Naive B cell (primary cell): ENCODE measurements around the gene CAMTA1. TPM values are rescaled to one million over a fixed set of nuclear protein-coding genes. Genes with fewer than 3 reads are reported as not detected.

Experiments
- ATAC-seq, 2 donors: fragments of 150-1000 bp; cut with Tn5 transposase; 2 replicates each; pipeline ENCODE4 v1.10.0; 2021; ENCODE audit warnings: low read depth in 2 of 2, mild to moderate bottlenecking in 2 of 2, moderate library complexity in 2 of 2
- DNase-seq: peaks from one replicate; pipeline ENCODE4 v3.0.0; 2022
- H3K27ac Mint-ChIP-seq, 6 donors: one replicate each; pipeline ENCODE4 v1.8.0; 2020 to 2022; ENCODE audit warnings: mild to moderate bottlenecking in 6 of 6, mixed read lengths in 6 of 6, moderate library complexity in 5 of 6, inconsistent platforms in 2 of 6
- H3K27me3 Mint-ChIP-seq, 3 donors: one replicate each; pipeline ENCODE4 v1.8.0; 2021 to 2022; ENCODE audit warnings: mixed read lengths in 3 of 3, mild to moderate bottlenecking in 1 of 3
- H3K36me3 Mint-ChIP-seq, 2 donors: one replicate each; pipeline ENCODE4 v1.8.0; 2020 to 2022; ENCODE audit warnings: mixed read lengths in 2 of 2, inconsistent platforms in 1 of 2, mild to moderate bottlenecking in 1 of 2
- H3K4me1 Mint-ChIP-seq, 3 donors: one replicate each; pipeline ENCODE4 v1.8.0; 2020 to 2022; ENCODE audit warnings: mixed read lengths in 3 of 3, inconsistent platforms in 1 of 3, mild to moderate bottlenecking in 1 of 3, moderate library complexity in 1 of 3
- H3K4me3 Mint-ChIP-seq, 8 donors: one replicate each; pipeline ENCODE4 v1.8.0; 2020 to 2022; ENCODE audit warnings: mild to moderate bottlenecking in 8 of 8, mixed read lengths in 8 of 8, moderate library complexity in 8 of 8, inconsistent platforms in 2 of 8
- H3K9me3 Mint-ChIP-seq, 7 donors: one replicate each; pipeline ENCODE4 v1.8.0; 2020 to 2022; ENCODE audit warnings: mixed read lengths in 7 of 7, mild to moderate bottlenecking in 5 of 7, inconsistent platforms in 2 of 7, moderate library complexity in 1 of 7
- polyA plus RNA-seq, 6 donors: library from polyadenylated mRNA; unstranded; fragments of 300-500 nt; fragmentation: Illumina TruSeq; gene quantifications; one replicate each; pipeline ENCODE4 v1.2.3, GENCODE V29; 2021; ENCODE audit warnings: low read depth in 6 of 6

Gene CAMTA1
- polyA plus RNA-seq, 6 donors from 2014 or later: 75.4 to 140 (median 88.8) TPM

DNA sequence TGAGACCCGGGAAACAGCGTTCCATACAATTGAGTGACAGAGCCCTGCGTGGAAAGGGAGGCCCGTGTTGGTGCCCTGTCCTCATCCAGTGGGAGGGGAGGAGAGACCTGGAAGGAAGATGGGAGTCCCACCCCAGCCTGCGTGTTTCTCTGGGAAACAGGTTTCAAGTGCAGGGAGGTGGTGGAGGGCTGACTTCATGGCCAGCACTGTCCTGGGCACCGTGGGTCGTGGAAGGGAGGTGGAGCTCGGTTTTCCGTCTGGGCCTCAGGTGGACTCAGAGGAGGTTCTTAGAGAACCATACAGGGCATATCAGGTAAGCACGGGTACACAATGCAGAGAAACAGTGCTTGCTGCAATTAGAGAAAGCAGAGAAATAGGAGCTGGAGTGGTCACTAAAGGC is 222.6 kb downstream of the CAMTA1 start:
- DNase-seq (no peak), ATAC-seq (no peak)
- Mint-ChIP-seq H3K27me3 (peaks cover 0 to 38% (median 17%) of the 10 kb centered on the region in 3 donors), H3K27ac (no peak overlapping the region), H3K4me3 (no peak overlapping the region), H3K9me3 (no peaks in the 10 kb centered on the region), H3K36me3 (no peaks in the 10 kb centered on the region), H3K4me1 (no peaks in the 10 kb centered on the region)

DNA sequence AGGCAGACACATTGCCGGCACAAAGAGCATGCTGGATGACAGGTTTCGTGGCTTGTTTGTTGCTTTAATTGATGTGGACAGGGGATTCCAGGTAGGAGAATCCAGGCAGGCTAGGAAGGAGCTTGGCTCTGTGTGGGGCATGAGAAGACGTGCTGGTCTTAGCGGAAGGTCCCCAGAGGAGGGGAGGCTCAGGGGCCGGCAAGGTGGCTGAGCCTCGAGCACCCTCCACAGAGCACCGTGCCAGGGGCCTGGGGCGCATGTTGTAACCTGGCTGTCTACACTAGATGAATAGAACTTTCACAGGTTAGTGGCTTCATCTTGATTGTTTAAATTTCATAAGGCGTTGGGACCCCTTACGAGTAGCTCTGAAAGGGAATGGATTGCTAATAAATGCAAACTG is 223.1 kb downstream of the CAMTA1 start:
- no peaks in the 10 kb centered on the region for H3K4me1 Mint-ChIP-seq
- peaks cover 0 to 39% (median 16%) of the 10 kb centered on the region in 3 donors for H3K27me3 Mint-ChIP-seq
- H3K4me3 Mint-ChIP-seq: no peak overlapping the region
- H3K9me3 Mint-ChIP-seq: no peaks in the 10 kb centered on the region
- ATAC-seq (no peak), DNase-seq (no peak)
- H3K36me3 Mint-ChIP-seq: no peaks in the 10 kb centered on the region
- no peak overlapping the region for H3K27ac Mint-ChIP-seq

DNA sequence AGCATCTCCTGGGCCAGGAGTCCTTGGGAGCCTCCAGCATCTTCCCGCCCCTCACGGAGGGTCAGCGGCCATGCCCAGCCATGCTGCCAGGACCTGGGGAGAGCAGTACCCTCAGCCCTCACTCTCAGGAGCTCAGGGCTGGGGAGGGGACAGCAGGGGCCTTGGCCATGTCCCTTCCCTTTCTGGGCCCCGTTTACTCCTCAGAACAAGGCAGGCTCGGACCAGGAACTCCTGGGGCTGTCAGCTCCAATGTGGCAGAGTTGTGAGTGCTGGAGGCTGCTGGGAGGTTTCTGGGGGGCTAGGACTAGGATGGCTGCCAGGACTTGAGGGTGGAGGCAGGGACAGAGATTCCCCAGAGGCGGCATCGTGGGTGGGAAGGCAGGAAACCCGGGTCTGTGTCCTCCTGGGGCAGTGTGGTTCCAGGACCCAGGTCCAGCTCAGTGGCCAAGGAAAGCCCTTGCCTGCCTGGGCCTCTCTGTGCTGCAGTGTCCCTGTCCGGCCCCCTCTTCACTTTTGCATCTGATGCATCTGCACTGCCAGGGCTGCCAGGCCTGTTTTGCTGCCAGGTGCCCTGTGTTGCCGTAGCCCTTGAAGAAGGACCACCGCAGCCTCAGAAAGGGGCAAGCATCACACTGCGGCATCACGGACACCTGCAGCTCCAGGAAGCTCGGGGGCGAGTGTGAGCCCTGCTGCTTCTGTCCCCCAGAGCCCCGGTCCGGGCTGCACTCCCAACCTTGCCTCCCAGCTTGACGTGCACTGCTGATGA is 223.9 kb downstream of the CAMTA1 start:
- no peaks in the 10 kb centered on the region for H3K9me3 Mint-ChIP-seq

DNA sequence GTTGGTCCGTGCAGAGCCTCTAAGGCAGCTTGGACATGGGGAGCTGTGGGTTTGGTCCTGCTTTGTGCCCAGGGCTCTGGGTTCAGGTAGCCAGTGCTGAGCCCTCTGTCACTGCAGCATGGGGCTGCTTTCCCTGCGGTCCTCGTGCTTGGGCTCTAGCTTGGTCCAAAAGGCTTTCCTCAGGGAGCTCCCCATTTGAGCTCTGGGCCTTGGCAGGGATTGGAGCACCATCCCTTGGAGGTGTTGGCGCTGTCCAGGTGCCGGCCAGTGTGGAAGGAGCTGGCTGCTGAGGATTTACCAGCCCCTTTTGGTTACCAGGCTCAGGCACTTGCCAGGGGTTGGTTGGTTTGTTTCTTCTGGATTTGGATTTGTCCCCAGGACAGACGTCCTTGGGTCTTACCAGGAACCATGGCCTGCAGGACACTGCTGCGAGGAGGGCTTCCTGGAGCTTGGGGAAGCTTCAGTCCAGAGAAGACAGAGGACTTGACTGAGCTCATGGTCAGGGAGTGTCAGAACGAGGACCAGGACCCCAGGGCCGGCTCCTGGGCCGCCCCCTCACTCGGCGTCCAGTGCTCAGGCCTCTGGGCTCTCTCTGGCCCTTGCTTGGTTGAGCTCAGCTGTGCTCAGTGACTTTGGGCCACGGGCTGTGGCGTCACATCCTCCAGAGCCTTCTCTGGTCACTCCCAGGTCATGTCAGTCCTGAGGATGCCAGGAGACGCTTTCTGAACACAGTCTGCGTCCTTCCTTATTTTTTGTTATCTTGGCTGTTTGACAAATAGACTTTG is 224.7 kb downstream of the CAMTA1 start:
- Mint-ChIP-seq H3K9me3 (no peaks in the 10 kb centered on the region), H3K4me1 (no peaks in the 10 kb centered on the region), H3K27ac (no peak overlapping the region)

More for the DNA sequence above, 223.9 kb downstream of the CAMTA1 start:
- no peak overlapping the region for H3K27ac Mint-ChIP-seq
- no peaks in the 10 kb centered on the region for H3K4me1 Mint-ChIP-seq
- no peaks in the 10 kb centered on the region for H3K36me3 Mint-ChIP-seq
- no peak for DNase-seq
- no peak for ATAC-seq
- peaks cover 0 to 39% (median 12%) of the 10 kb centered on the region in 3 donors for H3K27me3 Mint-ChIP-seq
- H3K4me3 Mint-ChIP-seq: no peak overlapping the region

DNA sequence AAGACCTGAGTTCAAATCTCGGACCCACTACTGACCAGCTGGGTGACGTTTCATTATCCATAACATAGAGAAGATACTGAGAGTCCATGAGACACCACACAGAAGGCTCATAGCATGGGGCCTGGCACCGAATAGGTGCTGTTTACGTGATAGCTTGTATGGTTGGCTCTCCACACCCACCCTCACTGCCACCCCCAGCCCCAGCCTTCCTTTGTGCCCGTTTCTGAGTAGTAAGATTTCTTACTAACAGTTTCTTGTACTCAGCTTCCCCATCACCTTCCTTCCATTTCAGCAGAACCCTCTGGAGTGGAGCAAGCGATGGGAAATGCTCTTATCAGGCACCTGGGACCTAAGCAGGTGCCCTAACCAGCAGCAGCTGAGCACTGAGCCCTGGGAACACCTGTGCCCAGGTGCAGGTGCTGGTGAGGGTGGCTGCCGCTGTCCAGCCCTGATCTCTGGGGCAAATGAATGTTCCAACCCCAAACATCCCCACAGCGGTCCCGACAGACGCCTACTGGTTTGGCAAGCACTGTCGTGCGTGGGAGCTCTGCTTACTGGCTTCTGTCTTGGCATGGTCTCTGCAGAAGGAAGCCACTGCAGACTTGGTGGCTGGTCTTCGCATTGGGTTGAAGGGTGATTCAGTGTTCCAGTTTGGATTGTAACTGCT is 225.4 kb downstream of the CAMTA1 start:
- H3K4me3 Mint-ChIP-seq: no peak overlapping the region
- H3K36me3 Mint-ChIP-seq: no peaks in the 10 kb centered on the region
- H3K9me3 Mint-ChIP-seq: no peaks in the 10 kb centered on the region
- H3K4me1 Mint-ChIP-seq: peaks cover 0 to 3% (median 3%) of the 10 kb centered on the region in 3 donors
- DNase-seq (no peak), ATAC-seq (no peak)
- H3K27ac Mint-ChIP-seq: no peak overlapping the region
- H3K27me3 Mint-ChIP-seq: peaks cover 0 to 38% (median 17%) of the 10 kb centered on the region in 3 donors

More for the DNA sequence above, 224.7 kb downstream of the CAMTA1 start:
- Mint-ChIP-seq H3K36me3 (no peaks in the 10 kb centered on the region), H3K4me3 (no peak overlapping the region), H3K27me3 (peaks cover 0 to 39% (median 12%) of the 10 kb centered on the region in 3 donors)
- DNase-seq: no peak
- no peak for ATAC-seq

DNA sequence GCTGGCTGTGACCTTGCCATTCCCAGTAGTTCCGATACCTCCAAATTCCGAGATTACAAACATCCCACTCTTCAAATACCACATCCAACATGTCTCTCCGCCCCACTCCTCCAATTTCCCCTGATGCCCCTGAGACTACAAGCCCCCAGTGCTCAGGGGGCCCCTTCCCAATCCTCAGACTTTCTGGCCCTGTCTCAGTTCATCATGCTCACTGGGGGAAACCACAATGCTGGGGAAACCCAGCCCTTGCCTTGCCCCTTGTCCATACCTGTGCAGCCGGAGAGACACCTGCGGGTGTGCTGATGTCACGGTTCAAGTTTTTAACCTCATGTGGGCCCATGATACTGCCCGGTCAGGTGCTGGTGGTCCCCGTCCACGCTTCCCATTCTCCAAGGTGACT is 226.6 kb downstream of the CAMTA1 start:
- Mint-ChIP-seq H3K9me3 (no peaks in the 10 kb centered on the region), H3K27ac (no peak overlapping the region), H3K27me3 (peaks cover 0 to 31% (median 17%) of the 10 kb centered on the region in 3 donors), H3K4me3 (peak overlapping the region in 1 of 8 donors; percentile 31), H3K36me3 (no peaks in the 10 kb centered on the region), H3K4me1 (peaks cover 0 to 4% (median 3%) of the 10 kb centered on the region in 3 donors)
- DNase-seq: no peak
- no peak for ATAC-seq

DNA sequence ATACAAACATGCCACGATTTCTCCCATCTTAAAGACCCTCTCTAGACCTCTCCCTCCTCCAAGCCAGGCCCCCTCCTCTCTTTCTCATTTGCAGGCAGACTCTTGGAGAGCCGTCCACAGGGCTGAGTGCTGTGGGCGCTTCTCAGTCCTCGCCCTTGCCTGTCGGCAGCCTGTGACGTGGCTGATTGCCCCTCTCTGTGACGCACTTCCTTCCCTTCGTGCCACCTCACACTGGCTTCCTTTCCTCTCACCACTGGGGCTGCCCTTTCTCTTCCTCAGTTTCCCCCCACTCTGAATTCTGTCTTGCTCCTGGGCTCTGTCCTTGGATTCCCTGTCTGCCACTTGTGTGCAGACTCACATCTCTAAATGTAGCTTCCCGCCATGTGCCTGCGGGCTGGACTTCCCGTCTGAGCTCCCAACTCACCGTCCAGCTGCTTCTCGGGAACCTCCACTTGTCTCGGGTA is 227.2 kb downstream of the CAMTA1 start:
- H3K4me3 Mint-ChIP-seq: no peak overlapping the region
- H3K4me1 Mint-ChIP-seq: peaks cover 0 to 4% (median 3%) of the 10 kb centered on the region in 3 donors
- no peaks in the 10 kb centered on the region for H3K9me3 Mint-ChIP-seq
- no peak overlapping the region for H3K27ac Mint-ChIP-seq
- no peak for DNase-seq
- H3K36me3 Mint-ChIP-seq: no peaks in the 10 kb centered on the region
- peaks cover 0 to 28% (median 17%) of the 10 kb centered on the region in 3 donors for H3K27me3 Mint-ChIP-seq
- no peak for ATAC-seq

DNA sequence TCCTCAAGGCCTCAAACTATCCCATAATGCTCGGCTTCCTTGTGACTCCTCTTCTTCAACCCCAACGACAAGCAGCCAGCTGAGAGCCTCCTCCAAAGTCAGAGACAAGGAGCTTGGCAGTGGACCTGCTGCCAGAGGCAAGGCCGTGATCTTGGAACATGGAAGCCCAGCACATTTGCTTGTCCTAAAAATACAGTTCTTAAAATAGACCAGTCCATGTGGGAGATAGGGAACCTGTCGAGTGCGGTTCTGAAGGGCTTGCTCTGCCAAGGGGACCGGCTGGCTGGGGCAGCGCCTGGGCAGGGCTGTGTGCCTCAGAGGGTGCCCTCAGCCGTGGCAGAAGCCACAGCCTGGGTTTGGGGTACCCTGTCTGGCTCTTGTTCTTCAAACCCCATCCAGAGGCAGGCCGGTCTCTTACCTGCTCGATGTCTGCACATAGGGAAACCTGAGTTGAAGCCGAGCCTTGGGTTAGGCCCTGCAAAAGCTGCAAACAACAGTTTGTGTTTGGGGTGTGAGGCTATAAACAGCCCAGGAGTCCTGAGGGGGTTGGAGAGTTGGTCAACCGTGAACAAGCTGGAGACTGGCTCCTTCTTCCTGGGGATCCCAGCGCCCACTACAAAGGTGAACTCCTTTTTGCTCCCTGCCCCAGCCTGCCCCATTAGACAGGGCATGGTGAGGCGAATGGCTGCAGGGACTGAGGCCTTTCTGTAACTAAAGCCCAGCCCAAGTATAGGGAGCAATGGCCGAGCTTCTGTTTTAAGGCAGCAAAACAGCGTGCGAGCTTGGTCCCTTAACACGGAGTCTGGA is 228.8 kb downstream of the CAMTA1 start:
- Mint-ChIP-seq H3K27me3 (peaks cover 0 to 36% (median 17%) of the 10 kb centered on the region in 3 donors), H3K9me3 (no peaks in the 10 kb centered on the region), H3K27ac (no peak overlapping the region), H3K4me3 (no peak overlapping the region), H3K36me3 (no peaks in the 10 kb centered on the region), H3K4me1 (peaks cover 0 to 4% (median 3%) of the 10 kb centered on the region in 3 donors)
- ATAC-seq: no peak
- no peak for DNase-seq

DNA sequence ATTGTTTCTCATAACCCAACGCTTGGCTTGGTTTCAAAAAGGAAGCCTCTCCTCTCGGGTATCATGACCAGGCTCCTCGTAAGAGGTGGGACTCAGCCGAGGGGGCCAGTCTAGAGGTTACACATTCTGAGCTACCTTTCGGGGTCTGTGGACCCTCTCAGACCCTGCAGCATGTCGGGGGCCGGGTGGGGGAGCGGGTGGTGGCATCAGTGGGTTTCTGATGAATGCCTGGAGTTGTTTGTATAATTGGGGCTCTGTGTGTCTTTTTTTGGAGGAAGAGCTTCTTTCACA is 229.3 kb downstream of the CAMTA1 start:
- peaks cover 0 to 41% (median 17%) of the 10 kb centered on the region in 3 donors for H3K27me3 Mint-ChIP-seq
- DNase-seq (no peak), ATAC-seq (no peak)
- H3K4me1 Mint-ChIP-seq: peaks cover 0 to 4% (median 3%) of the 10 kb centered on the region in 3 donors
- H3K9me3 Mint-ChIP-seq: no peaks in the 10 kb centered on the region
- H3K27ac Mint-ChIP-seq: no peak overlapping the region
- no peaks in the 10 kb centered on the region for H3K36me3 Mint-ChIP-seq
- no peak overlapping the region for H3K4me3 Mint-ChIP-seq

DNA sequence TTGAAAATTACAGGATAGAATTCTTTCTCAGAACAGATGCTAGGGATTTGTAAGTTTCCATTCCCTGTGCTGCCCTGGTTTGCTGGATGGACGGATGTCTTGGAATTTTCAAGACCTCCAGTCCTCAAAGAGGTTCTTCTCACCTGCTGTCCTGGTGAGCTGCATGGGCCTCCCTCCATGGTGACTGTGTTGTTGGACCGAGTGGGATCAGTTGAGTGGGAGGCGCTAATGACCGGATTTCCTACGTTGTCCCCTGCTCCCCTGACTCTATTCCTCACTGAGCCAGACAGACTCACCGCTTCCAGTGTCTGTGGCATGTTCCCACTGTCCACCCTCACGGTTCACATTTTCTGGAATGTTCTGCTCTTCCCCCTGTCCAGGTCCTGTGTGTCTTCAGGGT is 229.8 kb downstream of the CAMTA1 start:
- DNase-seq: no peak
- Mint-ChIP-seq H3K9me3 (no peaks in the 10 kb centered on the region), H3K36me3 (no peaks in the 10 kb centered on the region), H3K4me3 (no peak overlapping the region), H3K27me3 (peaks cover 0 to 43% (median 17%) of the 10 kb centered on the region in 3 donors), H3K4me1 (peaks cover 0 to 4% (median 3%) of the 10 kb centered on the region in 3 donors), H3K27ac (no peak overlapping the region)
- no peak for ATAC-seq

DNA sequence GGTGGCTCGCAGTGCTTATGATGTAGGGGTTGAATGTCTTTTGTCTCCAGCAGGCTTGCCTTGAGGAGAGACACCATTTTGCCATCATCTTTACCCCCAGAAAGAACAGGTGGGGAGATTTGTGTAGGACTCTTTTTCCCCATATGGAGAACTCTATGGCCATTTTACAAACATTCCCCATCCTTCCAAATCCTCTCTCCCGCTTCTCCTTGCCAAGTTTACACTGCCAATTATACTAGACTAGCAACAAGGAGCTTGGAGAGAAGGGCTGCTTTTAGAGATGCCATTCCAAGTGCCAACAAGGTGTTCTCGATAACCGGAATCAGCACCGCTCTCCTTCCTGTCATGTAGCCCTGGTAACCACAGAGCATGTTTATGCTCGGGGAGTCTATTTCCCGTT is 233.1 kb downstream of the CAMTA1 start:
- no peaks in the 10 kb centered on the region for H3K9me3 Mint-ChIP-seq
- no peak for ATAC-seq

DNA sequence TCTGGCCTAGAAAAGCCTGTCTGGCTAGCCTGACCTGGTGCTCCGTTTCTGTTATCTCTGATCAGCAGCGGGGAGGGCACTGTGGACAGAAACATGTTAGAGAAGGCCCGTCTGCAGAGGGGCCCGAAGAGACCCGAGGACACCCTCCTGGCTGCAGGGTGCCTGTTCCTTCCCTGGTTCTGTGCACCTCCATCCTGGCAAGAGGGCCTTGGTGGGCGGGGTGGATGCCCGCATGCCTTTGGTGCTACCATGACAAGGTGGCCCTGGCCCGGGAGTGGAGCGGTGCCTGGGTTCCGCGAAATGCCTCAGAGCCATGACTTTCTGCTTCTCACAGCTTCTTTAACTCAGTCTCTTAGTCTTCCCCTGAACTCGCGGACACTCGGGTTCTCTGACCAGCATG is 233.6 kb downstream of the CAMTA1 start:
- DNase-seq (no peak), ATAC-seq (no peak)
- H3K4me3 Mint-ChIP-seq: no peak overlapping the region
- H3K9me3 Mint-ChIP-seq: no peaks in the 10 kb centered on the region
- H3K27me3 Mint-ChIP-seq: peaks cover 0 to 42% (median 5%) of the 10 kb centered on the region in 3 donors
- H3K4me1 Mint-ChIP-seq: peaks cover 0 to 4% (median 3%) of the 10 kb centered on the region in 3 donors
- no peaks in the 10 kb centered on the region for H3K36me3 Mint-ChIP-seq
- no peak overlapping the region for H3K27ac Mint-ChIP-seq

More for the DNA sequence above, 233.1 kb downstream of the CAMTA1 start:
- Mint-ChIP-seq H3K27ac (peak overlapping the region in 1 of 6 donors; percentile 13), H3K4me1 (peaks cover 0 to 4% (median 3%) of the 10 kb centered on the region in 3 donors), H3K4me3 (no peak overlapping the region), H3K36me3 (no peaks in the 10 kb centered on the region), H3K27me3 (peaks cover 0 to 42% (median 5%) of the 10 kb centered on the region in 3 donors)
- DNase-seq: no peak

DNA sequence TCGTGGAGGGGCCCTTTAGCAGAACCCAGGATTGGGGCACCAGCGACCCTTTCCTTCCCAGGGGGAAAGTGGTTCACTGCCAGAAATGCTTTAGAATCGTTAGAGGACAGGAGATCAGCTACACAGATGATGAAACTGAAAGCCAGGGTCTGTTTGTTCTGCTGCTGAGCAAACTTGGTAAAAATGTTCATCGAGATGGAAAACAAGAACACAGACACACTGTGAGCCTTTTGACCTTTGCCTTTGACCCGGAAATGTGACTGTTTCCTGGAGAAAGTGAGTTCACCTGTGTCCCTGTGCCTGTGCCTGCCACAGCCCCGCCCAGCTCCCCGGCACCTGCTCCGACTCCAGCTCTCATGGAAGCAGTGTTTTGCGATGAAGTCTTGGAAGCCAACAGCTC is 234.3 kb downstream of the CAMTA1 start:
- no peaks in the 10 kb centered on the region for H3K36me3 Mint-ChIP-seq
- H3K4me1 Mint-ChIP-seq: peaks cover 0 to 4% (median 3%) of the 10 kb centered on the region in 3 donors
- ATAC-seq: no peak
- H3K27me3 Mint-ChIP-seq: peaks cover 0 to 42% (median 5%) of the 10 kb centered on the region in 3 donors
- no peak overlapping the region for H3K4me3 Mint-ChIP-seq
- DNase-seq: no peak
- peak overlapping the region in 1 of 6 donors; percentile 20 for H3K27ac Mint-ChIP-seq
- H3K9me3 Mint-ChIP-seq: no peaks in the 10 kb centered on the region
